MM.1S (cell line): ENCODE results near the gene FAH.
A peak's percentile ranks its signal among the peaks of the same experiment; 100 is the strongest.
"Not testable (repeated sequence)": the region's sequence is repeated elsewhere in the genome, so short reads cannot be mapped to it uniquely, and the experiment has no call there.

Source experiments
- DNase-seq: peaks from one replicate; pipeline ENCODE4 v3.0.0-alpha.2; 2015
- H2AFZ ChIP-seq: fragments of 300-600 bp; sonication (generic); 2 replicates; pipeline ENCODE4 v1.6.0; 2016; ENCODE audit warnings: antibody characterized with exemption, low read length
- H3F3A ChIP-seq: fragments of 300-600 bp; sonication (generic); 2 replicates; pipeline ENCODE4 v1.6.1; 2016; ENCODE audit warnings: mild to moderate bottlenecking, antibody characterized with exemption, low read length, moderate library complexity, mixed read lengths; ENCODE audit not compliant: insufficient read depth
- H3K27ac ChIP-seq: fragments of 300-600 bp; sonication (generic); 2 replicates; pipeline ENCODE4 v1.5.1; 2016; ENCODE audit warnings: mild to moderate bottlenecking, low read length
- H3K27me3 ChIP-seq: fragments of 300-600 bp; sonication (generic); replicated peaks from 2 replicates; pipeline ENCODE4 v1.6.0; 2016; ENCODE audit warnings: low read length; ENCODE audit not compliant: insufficient read depth
- H3K36me3 ChIP-seq: fragments of 300-600 bp; sonication (generic); replicated peaks from 2 replicates; pipeline ENCODE4 v1.6.1; 2016; ENCODE audit warnings: mild to moderate bottlenecking, low read length, mixed read lengths; ENCODE audit not compliant: insufficient read depth
- H3K4me1 ChIP-seq: fragments of 300-600 bp; sonication (generic); 2 replicates; pipeline ENCODE4 v1.6.1; 2016; ENCODE audit warnings: low read length, mixed read lengths
- H3K4me2 ChIP-seq: fragments of 300-600 bp; sonication (generic); 2 replicates; pipeline ENCODE4 v1.6.0; 2016; ENCODE audit warnings: low read depth, low read length
- H3K4me3 ChIP-seq: fragments of 300-600 bp; sonication (generic); 2 replicates; pipeline ENCODE4 v1.5.1; 2016; ENCODE audit warnings: low read length, mixed read lengths
- H3K79me2 ChIP-seq: fragments of 300-600 bp; sonication (generic); 2 replicates; pipeline ENCODE4 v1.6.1; 2016; ENCODE audit warnings: mixed run types, low read length, mixed read lengths
- H3K9ac ChIP-seq: fragments of 300-600 bp; sonication (generic); 2 replicates; pipeline ENCODE4 v1.6.1; 2016; ENCODE audit warnings: low read length, mixed read lengths
- H3K9me2 ChIP-seq: fragments of 300-600 bp; sonication (generic); replicated peaks from 2 replicates; pipeline ENCODE4 v1.6.1; 2016; ENCODE audit warnings: mild to moderate bottlenecking, low read length, mixed read lengths; ENCODE audit not compliant: insufficient read depth
- H3K9me3 ChIP-seq: fragments of 300-600 bp; sonication (generic); replicated peaks from 2 replicates; pipeline ENCODE4 v1.6.1; 2016; ENCODE audit warnings: mild to moderate bottlenecking, low read length, mixed read lengths; ENCODE audit not compliant: insufficient read depth
- H4K20me1 ChIP-seq: fragments of 300-600 bp; sonication (generic); 2 replicates; pipeline ENCODE4 v1.6.1; 2016; ENCODE audit warnings: mild to moderate bottlenecking, low read length, moderate library complexity, mixed read lengths; ENCODE audit not compliant: insufficient read depth
- EZH2 ChIP-seq: fragments of 300-600 bp; sonication (generic); optimal IDR thresholded peaks from 2 replicates; pipeline ENCODE3; 2017; ENCODE audit warnings: low read depth, mild to moderate bottlenecking, antibody characterized with exemption, low read length, mixed read lengths
- EZH2phosphoT487 ChIP-seq: fragments of 300-600 bp; sonication (generic); IDR thresholded peaks from 2 replicates; pipeline ENCODE4 v1.6.1; 2018; ENCODE audit warnings: antibody characterized with exemption, low read length
- TF ChIP-seq, protein P1 (sequence below): fragments of 300-600 bp; sonication (generic); IDR thresholded peaks from 2 replicates; pipeline ENCODE4 v1.5.1; 2016; ENCODE audit warnings: antibody characterized with exemption, low read length, mixed read lengths

FAH gene

DNA sequence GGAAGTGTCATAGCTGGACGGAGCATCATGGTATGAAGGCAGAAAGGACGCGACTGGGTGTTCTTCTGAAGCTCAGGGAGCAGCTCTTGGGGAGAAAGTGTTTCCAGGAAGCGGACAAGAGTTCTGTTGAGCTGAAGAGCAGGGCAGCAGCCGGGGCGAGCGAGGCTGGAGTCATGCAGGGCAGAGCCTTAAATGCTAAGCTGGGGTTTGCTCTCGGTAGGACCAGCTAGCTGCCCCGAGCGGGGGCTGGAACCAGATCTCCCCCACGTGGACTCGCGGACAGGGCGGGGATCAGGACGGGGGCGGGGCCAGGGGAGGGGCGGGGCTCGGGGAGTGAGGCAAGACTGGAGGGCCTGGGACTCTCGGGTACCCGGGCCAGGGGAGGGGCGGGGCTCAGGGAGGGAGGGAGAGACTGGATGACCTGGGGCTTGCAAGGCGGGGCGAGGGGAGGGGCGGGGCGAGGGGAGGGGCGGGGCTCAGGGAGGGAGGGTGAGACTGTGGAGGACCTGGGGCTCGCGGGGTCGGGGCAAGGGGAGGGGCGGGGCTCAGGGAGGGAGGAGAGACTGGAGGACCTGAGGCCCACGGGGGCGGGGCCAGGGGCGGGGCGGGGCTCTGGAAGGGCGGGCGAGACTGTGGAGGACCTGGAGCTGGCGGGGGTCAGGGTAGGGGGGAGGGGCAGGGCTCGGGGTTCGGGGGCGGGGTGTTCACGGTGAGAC is 461 bp upstream of the FAH start:
- H3K4me3 ChIP-seq, result peak overlapping the region; percentile 90
- peaks cover 9% of the 10 kb centered on the region for H3K4me1 ChIP-seq
- H3K27ac ChIP-seq, result no peak overlapping the region
- H3F3A ChIP-seq, result peaks cover 7% of the 10 kb centered on the region; the same call in 1 of the 2 replicates
- no peak for TF ChIP-seq EZH2
- no peaks in the 10 kb centered on the region for H3K9me3 ChIP-seq
- H3K9ac ChIP-seq, result peak overlapping the region; percentile 46; the same call in 1 of the 2 replicates
- no peaks in the 10 kb centered on the region for H3K9me2 ChIP-seq
- peak; percentile 92 for DNase-seq
- H3K79me2 ChIP-seq, result peaks cover 20% of the 10 kb centered on the region
- peak overlapping the region; percentile 89 for H2AFZ ChIP-seq
- H3K36me3 ChIP-seq, result no peaks in the 10 kb centered on the region
- H3K27me3 ChIP-seq, result no peaks in the 10 kb centered on the region
- peak overlapping the region; percentile 86 for H3K4me2 ChIP-seq
- H4K20me1 ChIP-seq, result no peaks in the 10 kb centered on the region

DNA sequence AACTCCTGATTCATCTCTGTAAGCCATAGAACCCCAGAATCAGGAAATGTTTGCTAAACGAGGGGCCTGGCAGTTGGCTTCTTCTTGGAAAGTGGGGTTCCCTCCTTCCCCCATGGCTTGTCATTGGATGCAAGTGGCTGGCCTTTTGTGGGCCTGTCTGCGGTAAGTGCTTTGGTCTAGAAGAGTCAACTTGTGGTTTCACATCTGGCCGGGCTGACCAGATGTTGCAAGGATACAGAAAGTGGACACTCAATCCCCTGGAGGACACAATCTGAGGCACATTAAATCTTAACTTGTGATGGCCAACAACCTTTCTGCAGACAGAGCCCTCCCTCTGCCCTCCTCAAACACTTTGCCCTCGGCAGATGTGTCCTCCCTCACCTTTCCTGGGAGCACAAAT is 1.1 kb downstream of the FAH start:
- H3K4me2 ChIP-seq, result peak overlapping the region; percentile 89
- peak overlapping the region; percentile 64; the same call in 1 of the 2 replicates for H3K27ac ChIP-seq
- 0 out of 2 replicates have a peak overlapping the region, but pooled peaks have one; percentile 85 for H2AFZ ChIP-seq
- peaks cover 7% of the 10 kb centered on the region; the same call in 1 of the 2 replicates for H3F3A ChIP-seq
- H4K20me1 ChIP-seq, result no peaks in the 10 kb centered on the region
- H3K79me2 ChIP-seq, result peaks cover 20% of the 10 kb centered on the region
- no peaks in the 10 kb centered on the region for H3K9me2 ChIP-seq
- peak overlapping the region; percentile 90 for H3K4me3 ChIP-seq
- DNase-seq, result no peak
- H3K9me3 ChIP-seq, result no peaks in the 10 kb centered on the region
- H3K4me1 ChIP-seq, result peaks cover 9% of the 10 kb centered on the region
- no peaks in the 10 kb centered on the region for H3K36me3 ChIP-seq
- TF ChIP-seq EZH2phosphoT487 (no peak), EZH2 (no peak)
- TF ChIP-seq, protein P1, sequence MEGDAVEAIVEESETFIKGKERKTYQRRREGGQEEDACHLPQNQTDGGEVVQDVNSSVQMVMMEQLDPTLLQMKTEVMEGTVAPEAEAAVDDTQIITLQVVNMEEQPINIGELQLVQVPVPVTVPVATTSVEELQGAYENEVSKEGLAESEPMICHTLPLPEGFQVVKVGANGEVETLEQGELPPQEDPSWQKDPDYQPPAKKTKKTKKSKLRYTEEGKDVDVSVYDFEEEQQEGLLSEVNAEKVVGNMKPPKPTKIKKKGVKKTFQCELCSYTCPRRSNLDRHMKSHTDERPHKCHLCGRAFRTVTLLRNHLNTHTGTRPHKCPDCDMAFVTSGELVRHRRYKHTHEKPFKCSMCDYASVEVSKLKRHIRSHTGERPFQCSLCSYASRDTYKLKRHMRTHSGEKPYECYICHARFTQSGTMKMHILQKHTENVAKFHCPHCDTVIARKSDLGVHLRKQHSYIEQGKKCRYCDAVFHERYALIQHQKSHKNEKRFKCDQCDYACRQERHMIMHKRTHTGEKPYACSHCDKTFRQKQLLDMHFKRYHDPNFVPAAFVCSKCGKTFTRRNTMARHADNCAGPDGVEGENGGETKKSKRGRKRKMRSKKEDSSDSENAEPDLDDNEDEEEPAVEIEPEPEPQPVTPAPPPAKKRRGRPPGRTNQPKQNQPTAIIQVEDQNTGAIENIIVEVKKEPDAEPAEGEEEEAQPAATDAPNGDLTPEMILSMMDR, result no peak
- H3K27me3 ChIP-seq, result no peaks in the 10 kb centered on the region
- peak overlapping the region; percentile 77 for H3K9ac ChIP-seq

DNA sequence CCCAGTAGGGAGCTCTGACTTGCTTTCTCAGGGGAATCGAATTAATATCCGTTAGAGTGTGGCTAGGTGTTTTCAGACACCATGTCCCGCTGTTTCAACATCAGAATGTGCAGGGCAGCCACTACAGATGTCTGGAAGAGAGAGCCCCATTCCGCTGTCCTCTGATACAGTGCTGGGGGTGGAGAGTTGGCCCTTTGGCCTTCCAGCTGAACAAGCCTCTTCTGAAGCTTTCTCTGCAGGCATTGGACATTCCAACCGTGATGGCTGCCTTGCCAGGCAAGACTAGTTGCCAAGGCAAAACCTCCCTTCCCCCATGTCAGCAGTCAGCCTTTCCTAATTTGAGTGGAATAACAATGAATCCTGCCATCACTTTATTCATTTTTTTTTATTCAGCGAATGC is 1.5 kb downstream of the FAH start:
- H2AFZ ChIP-seq, result no peak overlapping the region
- no peak overlapping the region for H3K9ac ChIP-seq
- H3K4me3 ChIP-seq, result peak overlapping the region; percentile 90; the same call in 1 of the 2 replicates
- H3K79me2 ChIP-seq, result peaks cover 20% of the 10 kb centered on the region
- no peak for DNase-seq
- TF ChIP-seq EZH2 (no peak), EZH2phosphoT487 (no peak)
- TF ChIP-seq, protein P1, result no peak
- peak overlapping the region; percentile 89; the same call in 1 of the 2 replicates for H3K4me2 ChIP-seq
- H3K9me3 ChIP-seq, result no peaks in the 10 kb centered on the region
- H3K27ac ChIP-seq, result no peak overlapping the region
- no peaks in the 10 kb centered on the region for H3K9me2 ChIP-seq
- no peaks in the 10 kb centered on the region for H4K20me1 ChIP-seq
- peaks cover 9% of the 10 kb centered on the region for H3K4me1 ChIP-seq
- no peaks in the 10 kb centered on the region for H3K27me3 ChIP-seq
- peaks cover 7% of the 10 kb centered on the region; the same call in 1 of the 2 replicates for H3F3A ChIP-seq
- H3K36me3 ChIP-seq, result no peaks in the 10 kb centered on the region

DNA sequence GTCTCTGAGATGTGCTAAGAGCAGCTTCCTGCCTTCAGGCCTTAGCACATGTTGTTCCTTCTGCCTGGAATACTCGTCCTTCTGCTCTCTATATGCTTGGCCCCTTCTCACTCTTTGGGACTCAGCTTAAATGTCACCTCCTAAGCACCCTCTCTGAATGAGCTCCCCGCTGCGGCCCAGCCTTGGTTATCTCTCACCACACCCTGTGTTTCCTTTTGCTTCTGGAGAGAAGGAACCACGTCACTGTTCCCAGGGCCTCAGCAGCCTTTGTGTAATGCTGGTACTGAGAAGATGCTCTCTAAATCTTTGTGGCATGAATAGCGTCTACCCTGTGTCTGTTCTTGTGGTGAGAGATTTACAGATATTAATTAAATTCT is 2.2 kb downstream of the FAH start:
- no peaks in the 10 kb centered on the region for H3K9me2 ChIP-seq

DNA sequence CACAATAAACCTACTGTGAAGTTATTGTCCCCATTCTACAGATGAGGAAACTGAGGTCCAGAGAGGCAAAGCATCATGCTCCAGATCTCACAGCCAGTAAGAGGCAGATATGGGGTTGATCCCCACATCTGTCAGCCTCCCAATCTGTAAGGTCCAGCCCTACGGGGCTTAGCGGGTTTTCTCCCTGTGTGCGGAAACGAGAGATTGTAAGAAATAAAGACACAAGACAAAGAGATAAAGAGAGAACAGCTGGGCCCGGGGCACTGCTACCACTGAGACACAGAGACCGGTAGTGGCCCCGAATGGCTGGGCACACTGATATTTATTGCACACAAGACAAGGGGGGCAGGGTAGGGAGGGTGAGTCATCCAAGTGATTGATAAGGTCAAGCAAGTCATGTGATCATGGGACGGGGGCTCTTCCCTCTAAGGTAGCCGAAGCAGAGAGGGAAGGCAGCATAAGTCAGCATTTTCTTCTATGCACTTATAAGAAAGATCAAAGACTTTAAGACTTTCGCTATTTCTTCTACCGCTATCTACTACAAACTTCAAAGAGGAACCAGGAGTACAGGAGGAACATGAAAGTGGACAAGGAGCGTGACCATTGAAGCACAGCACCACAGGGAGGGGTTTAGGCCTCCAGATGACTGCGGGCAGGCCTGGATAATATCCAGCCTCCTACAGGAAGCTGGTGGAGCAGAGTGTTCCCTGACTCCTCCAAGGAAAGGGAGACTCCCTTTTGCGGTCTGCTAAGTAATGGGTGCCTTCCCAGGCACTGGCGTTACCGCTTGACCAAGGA is 2.8 kb downstream of the FAH start:
- DNase-seq, H3K9ac ChIP-seq: not testable (repeated sequence)

More for the DNA sequence above, 2.2 kb downstream of the FAH start:
- no peak for DNase-seq
- H3K4me1 ChIP-seq, result peaks cover 13% of the 10 kb centered on the region
- H3F3A ChIP-seq, result peaks cover 7% of the 10 kb centered on the region; the same call in 1 of the 2 replicates
- no peak overlapping the region for H2AFZ ChIP-seq
- no peaks in the 10 kb centered on the region for H3K27me3 ChIP-seq
- H3K9me3 ChIP-seq, result no peaks in the 10 kb centered on the region
- no peak overlapping the region for H3K4me2 ChIP-seq
- TF ChIP-seq EZH2, result no peak
- TF ChIP-seq, protein P1, result no peak
- TF ChIP-seq EZH2phosphoT487, result no peak
- H3K9ac ChIP-seq, result no peak overlapping the region
- H3K79me2 ChIP-seq, result peaks cover 20% of the 10 kb centered on the region
- no peak overlapping the region for H3K27ac ChIP-seq
- H3K36me3 ChIP-seq, result no peaks in the 10 kb centered on the region
- no peak overlapping the region for H3K4me3 ChIP-seq
- H4K20me1 ChIP-seq, result no peaks in the 10 kb centered on the region

More for the DNA sequence above, 2.8 kb downstream of the FAH start:
- not testable (repeated sequence) for H4K20me1 ChIP-seq, H2AFZ ChIP-seq, H3K27me3 ChIP-seq, H3K9me3 ChIP-seq, H3K36me3 ChIP-seq, H3K27ac ChIP-seq, H3K4me2 ChIP-seq, H3K9me2 ChIP-seq, H3K4me3 ChIP-seq
- Histone ChIP-seq H3K79me2 (peaks cover 20% of the 10 kb centered on the region), H3F3A (peaks cover 13% of the 10 kb centered on the region; the same call in 1 of the 2 replicates), H3K4me1 (peaks cover 19% of the 10 kb centered on the region)
